HT-29 (cell line): ENCODE results near the gene SPATA33. TPM values are rescaled to one million over a fixed set of nuclear protein-coding genes. Genes with fewer than 3 reads are reported as not detected.

Experiments
- DNase-seq: peaks from one replicate; pipeline ENCODE4 v3.0.0-alpha.2; 2015; ENCODE audit warnings: low spot score
- total RNA-seq: library from RNA; depleted of rRNA; stranded (reverse); fragments of >200 nt; shearing (Covaris generic); gene quantifications from 2 replicates; pipeline ENCODE4 v1.2.3, GENCODE V29; 2014; rRNA removed

The SPATA33 gene
- total RNA-seq = 12.5 and 17.1 TPM in 2 replicates

GRCh38 chr16:89657442-89658220, at the start of gene SPATA33, which contains the start of gene CHMP1A:
TSS of gene SPATA33 (plus strand) at chr16:89657836. CDS start at chr16:89657912, 76 bp downstream.
TSS of gene CHMP1A (minus strand) at chr16:89657708. CDS start at chr16:89657588, 120 bp downstream.
- DNase-seq = peak; percentile 92

- DNase-seq = no peak
These were observed 49.5 kb upstream of the SPATA33 start for GRCh38 chr16:89607937-89608740.

- DNase-seq = no peak
These were observed 47.6 kb upstream of the SPATA33 start for GRCh38 chr16:89610108-89610453.

GRCh38 chr16:89612415-89613166, 45.0 kb upstream of the SPATA33 start:
- DNase-seq = no peak

- no peak for DNase-seq
These were observed 44.2 kb upstream of the SPATA33 start, which contains the start of gene DPEP1 for GRCh38 chr16:89613231-89613953. TSS of gene DPEP1 (plus strand) at chr16:89613642. CDS start at chr16:89630411, 16,769 bp downstream.

GRCh38 chr16:89613954-89614459, 43.6 kb upstream of the SPATA33 start:
- DNase-seq = no peak

- no peak for DNase-seq
These were observed 42.5 kb upstream of the SPATA33 start for GRCh38 chr16:89615176-89615575.

- no peak for DNase-seq
These were observed 42.0 kb upstream of the SPATA33 start for GRCh38 chr16:89615596-89616090.

GRCh38 chr16:89616623-89617022, 41.0 kb upstream of the SPATA33 start:
- DNase-seq = no peak

GRCh38 chr16:89617036-89617435, 40.6 kb upstream of the SPATA33 start:
- DNase-seq = no peak

GRCh38 chr16:89618109-89618998, 39.3 kb upstream of the SPATA33 start:
- no peak for DNase-seq

GRCh38 chr16:89619840-89620239, 37.8 kb upstream of the SPATA33 start:
- no peak for DNase-seq

- DNase-seq = no peak
These were observed 37.2 kb upstream of the SPATA33 start for GRCh38 chr16:89620406-89620841.

GRCh38 chr16:89621136-89621697, 36.4 kb upstream of the SPATA33 start:
- DNase-seq = no peak

GRCh38 chr16:89621698-89622409, 35.8 kb upstream of the SPATA33 start:
- no peak for DNase-seq

- DNase-seq = no peak
These were observed 34.0 kb upstream of the SPATA33 start for GRCh38 chr16:89623511-89624261.
